Stimulated activated CD8-positive, alpha-beta memory T cell treated with anti-CD3 and anti-CD28 coated beads, Interleukin-4, amount 100 ng/mL, for 1 hour (primary cell): ENCODE results near the gene HAUS8.

ENCODE experiments used
- DNase-seq, 2 donors: peaks; one replicate each; pipeline ENCODE4 v3.0.0-alpha.2; 2020; ENCODE audit warnings: low read depth in 2 of 2, low spot score in 1 of 2

HAUS8 gene

DNA sequence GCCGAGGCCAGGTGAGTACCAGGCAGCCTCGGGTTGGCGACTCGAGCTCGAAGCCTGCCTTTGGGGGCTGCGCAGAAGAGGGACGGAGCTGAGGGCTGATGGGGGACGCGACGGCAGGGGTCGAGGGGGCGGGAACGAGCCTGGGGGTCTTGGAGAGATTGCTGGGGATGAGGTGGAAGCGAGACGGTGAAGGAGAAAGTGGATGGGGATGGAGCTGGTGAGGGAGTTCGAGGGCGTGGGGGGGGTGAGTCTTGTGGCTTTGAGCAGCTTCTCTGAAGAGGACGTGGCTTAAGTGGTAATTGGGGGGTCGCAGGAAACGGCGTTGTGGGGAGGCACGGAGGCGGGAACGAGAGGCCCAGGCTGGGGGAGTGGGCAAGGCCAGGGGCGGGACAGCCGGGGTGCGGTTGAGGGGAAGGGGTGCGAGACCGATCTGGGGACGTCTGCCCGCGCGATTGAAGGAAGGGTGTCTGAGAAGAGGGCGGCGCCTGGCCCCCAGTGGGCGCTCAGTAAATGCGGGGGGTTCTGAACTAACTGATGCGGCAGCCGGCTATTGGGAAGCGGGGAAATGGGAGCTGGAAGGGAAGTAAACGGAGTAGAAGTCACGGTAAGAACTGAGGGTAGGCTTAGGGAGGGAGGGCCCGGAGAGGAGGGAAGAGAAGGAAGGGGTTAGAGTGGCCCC, 751 bp upstream of the HAUS8 start:
- DNase-seq, result peak; percentile 12 to 27

DNA sequence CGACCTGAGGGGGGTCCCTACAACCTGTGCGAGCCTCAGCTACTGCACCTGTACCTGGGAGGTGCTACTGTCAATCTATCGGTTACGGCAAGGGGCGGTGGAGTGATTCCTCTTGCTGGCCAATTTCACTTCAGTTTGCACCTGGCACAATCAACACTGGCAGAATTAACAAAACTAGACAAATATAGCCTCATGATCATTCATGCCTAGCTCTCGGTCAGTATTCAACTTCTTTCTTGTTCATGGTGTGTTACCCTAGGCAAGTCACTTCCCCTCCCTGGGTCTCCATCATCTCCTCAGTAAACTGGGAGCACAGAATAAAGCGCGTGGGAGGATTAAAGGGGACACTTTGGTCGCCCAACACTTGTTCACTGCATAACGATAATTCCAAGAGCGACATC, 618 bp downstream of the HAUS8 start:
- no peak for DNase-seq

DNA sequence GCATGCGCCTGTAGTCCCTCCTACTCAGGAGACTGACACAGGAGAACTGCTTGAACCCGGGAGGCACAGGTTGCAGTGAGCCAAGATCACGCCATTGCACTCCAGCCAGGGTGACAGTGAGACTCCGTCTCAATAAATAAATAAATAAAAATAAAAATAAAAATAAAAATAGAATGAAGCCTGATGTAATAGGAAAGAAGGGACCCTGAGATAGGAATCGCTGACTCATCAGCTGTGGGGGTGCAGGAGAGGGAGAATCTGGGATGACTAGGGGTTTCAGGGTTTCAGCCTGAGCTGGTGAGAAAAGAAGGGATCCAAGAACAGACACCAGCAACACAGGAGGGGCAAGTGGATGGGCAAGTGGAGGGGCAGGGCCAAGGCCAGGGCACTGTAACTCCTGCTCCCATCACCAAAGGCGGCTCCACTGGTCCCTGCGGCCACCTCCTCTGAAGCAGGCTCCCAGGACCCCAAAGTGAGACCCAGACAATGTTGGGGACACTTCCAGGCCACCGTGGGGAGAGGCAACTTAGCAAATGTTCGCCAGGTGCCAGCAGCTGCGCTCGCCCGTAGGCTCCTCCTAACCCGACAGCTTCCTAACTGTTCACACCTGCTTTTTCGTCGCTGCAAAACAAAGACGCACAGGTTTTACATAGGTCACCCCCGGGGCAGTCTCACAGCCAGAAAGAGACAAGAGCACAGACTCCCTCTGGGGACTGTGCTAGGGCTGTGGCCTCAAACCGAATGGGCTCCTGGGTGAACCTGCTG, 1.2 kb downstream of the HAUS8 start:
- no peak for DNase-seq

- DNase-seq, result no peak
Observed at GRCh38 chr19:17070912-17071311, 4.3 kb downstream of the HAUS8 start.

DNA sequence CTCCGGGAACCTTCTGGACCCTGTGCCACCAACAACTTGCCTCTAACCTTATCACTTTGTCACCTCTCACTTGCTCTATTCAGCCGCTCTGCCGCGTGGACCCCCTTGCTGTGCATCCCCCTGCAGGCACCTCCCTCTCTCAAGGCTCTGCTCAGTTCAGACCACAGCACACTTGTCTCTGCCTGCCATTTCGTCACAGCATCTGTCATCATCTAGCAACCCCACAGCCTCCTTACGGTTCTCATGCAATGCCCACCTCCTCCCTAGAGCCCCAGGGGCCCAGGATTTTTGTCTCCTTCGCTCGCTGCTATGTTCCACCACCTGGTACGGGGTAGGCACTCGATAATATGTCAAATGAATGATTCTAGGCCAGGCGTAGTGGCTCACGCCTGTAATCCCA, 4.8 kb downstream of the HAUS8 start:
- no peak for DNase-seq

DNA sequence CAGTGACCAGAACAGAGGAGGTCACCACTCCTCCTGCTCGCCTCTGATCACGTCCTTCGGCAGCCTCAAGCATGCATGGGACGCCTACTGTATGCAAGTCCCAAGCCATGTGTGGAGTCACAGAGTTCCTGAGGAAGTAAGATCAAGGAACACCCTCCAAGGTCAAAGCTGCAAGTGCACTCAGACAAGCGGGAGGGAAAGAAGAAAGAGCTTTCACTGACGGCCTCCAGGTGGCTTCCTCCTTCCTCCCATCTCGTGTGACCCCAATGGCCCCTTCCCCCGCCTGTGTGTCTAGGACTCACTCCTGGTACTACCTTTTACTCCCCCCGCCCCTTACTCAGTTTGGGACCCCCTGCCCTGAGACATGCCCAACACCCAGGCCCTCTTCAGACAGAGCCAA, 6.1 kb downstream of the HAUS8 start:
- DNase-seq, result no peak

DNA sequence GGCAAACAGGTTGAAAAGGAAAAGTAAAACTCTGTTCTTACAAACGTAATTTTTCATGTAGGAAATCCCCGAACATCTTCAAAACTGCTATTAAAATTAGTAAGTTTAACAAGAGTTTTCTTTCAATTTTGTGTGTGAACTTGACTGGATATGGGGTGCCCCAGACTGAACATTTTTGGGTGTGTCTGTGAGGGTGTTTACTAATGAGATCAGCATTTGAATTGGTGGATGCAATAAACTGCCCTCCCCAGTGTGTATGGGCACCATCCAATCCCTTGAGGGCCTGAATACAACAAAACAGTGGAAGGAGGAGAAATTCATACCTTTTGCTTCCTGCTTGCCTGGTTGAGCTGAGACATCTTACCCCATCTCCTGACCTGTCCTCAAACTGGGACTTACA, 11.8 kb downstream of the HAUS8 start:
- no peak for DNase-seq

DNA sequence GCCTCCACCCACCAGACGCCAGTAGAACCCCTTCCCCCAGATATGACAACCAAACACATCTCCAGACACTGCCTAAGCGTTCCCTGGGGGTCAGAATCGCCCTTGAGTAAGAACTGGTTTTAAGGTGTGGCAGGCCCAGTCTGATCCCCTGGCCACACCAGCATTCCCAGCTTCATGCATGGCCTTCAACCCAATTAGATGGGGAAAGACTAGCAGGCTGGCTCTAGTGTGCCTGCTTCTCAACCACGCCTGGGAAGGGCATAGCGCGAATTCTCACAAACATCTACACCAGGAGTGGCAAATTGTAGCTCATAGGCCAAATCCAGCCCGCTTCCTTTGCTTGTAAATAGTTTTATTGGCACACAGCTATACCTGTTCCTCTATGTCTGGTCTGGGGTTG, 13.6 kb downstream of the HAUS8 start:
- no peak for DNase-seq

- DNase-seq, result no peak
Observed at GRCh38 chr19:17061205-17061604, 14.0 kb downstream of the HAUS8 start.

- no peak for DNase-seq
Observed at GRCh38 chr19:17060802-17061201, 14.4 kb downstream of the HAUS8 start.

DNA sequence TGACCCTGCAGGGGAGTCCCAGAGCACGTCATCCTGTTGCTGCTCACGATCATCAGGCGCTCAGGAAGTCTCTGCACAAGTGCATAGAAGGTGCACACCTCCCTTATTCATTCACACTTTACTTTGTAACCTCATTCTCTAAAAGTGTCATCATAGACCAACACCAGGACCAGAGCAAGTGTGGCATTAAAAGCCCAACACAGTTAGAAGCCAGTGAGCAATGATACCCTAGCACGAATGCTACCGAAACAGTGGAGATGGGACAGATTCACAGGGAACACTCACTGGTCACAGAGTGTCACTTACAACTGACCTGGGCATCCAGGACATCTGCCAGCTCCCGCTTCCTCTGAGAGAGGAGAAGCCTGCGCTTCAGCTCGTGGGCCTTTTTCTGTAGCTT, 17.0 kb downstream of the HAUS8 start:
- DNase-seq, result no peak

- no peak for DNase-seq
Observed at GRCh38 chr19:17055636-17056035, 19.6 kb downstream of the HAUS8 start.

GRCh38 chr19:17054746-17055145, 20.5 kb downstream of the HAUS8 start:
- no peak for DNase-seq

- no peak for DNase-seq
Observed at GRCh38 chr19:17052439-17052838, 22.8 kb downstream of the HAUS8 start.

- DNase-seq, result no peak
Observed at GRCh38 chr19:17049711-17050280, 25.5 kb downstream of the HAUS8 start.

GRCh38 chr19:17048885-17049453, 26.3 kb downstream of the HAUS8 start:
- no peak for DNase-seq

DNA sequence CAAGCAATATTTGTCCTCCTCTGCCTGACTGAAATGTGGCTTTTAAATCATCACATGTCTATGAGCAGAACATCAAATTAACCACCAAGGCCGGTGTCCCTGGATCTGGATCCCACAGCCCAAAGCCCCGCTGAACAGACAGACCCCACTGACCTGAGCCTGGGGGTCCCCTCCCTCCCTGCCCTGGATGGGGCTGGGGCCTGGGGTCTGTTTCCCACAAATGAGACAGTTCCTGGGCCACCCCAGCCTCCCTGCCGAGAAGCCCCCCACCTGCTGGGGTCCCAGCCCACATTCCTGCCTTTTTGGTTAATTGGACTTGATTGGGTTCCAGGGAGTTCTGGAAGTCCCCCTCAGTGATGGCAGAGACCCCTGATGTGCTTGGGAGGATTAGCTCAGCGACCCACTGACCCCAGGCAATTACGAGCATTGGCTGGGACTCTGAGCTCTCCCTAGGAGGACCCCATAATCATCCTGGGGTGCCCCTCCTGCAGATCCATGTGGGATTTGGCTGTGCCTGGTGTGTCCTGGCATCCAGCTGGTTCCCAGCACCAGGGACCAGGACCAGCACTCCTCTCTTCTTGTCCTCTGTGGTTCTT, 29.2 kb downstream of the HAUS8 start:
- no peak for DNase-seq

DNA sequence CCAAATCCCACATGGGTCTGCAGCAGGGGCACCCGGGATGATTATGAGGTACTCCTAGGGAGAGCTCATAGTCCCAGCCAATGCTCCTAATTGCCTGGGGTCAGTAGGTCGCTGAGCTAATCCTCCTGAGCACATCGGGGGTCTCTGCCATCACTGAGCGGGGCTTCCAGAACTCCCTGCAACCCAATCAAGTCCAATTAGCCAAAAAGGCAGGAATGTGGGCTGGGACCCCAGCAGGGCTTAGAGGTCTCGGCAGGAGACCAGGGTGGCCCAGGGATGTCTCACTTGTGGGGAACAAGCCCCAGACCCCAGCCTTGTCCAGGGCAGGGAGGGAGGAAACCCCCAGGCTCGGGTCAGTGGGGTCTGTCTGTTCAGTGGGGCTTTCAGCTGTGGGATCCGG, 31.5 kb downstream of the HAUS8 start:
- no peak for DNase-seq

DNA sequence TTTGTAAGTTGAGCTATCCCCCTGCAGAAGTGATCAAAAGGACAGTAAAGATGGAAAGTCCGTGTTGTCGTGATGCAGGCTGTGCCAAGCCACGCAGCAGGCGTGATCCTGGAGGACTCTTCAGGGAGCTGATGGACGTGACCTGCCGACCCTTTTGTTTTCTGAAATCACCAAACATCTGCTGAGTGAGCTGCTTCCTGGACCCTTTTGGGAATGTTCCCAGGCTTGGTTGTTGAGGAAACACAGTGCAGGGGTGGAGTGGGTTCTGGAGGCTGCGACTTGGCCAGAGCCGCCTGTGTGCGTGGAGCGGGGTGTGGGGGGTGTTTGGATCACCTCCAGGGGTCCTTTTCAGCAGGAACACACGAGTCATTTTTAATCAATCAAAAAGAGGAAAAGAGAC, 33.3 kb downstream of the HAUS8 start:
- DNase-seq, result no peak

DNA sequence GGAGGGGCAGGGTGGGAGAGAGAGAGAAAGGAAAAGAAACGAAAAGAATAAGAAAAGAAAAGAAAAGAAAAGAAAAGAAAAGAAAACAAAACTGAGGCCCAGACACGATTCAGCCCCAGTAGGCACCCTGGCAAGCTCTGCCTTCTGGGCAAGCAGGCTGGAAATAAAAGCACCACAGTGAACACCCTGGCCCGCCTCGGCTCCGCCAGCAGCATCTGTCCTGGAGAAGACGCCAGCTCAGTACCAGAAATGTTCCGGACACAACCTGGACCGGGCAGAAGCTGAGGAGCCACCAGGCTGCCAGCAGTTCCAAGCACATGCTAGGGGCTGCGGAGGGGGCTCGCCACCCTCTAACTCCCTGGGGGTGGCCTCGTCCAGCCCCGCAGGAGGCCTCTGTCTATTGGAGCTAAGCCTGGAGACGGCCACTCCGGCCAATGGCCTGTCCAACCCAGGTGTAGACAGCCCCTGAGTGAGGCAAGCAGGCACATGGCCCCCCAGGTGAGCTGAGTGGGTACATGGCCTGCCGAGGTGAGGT, 37.2 kb downstream of the HAUS8 start:
- no peak for DNase-seq

- DNase-seq, result no peak
Observed at GRCh38 chr19:17037184-17037583, 38.1 kb downstream of the HAUS8 start.

- DNase-seq, result no peak
Observed at GRCh38 chr19:17036640-17037039, 38.6 kb downstream of the HAUS8 start.
